Heart left ventricle (tissue), 13 donors: ENCODE measurements around the gene OTOP3.

Source experiments
- POLR2A ChIP-seq, 2 donors: fragments of 450-650 bp; IDR thresholded peaks; one replicate each; pipeline ENCODE4 v1.6.1; 2017; ENCODE audit warnings: antibody characterized with exemption in 2 of 2, mild to moderate bottlenecking in 2 of 2, moderate library complexity in 2 of 2
- TF ChIP-seq, protein P1 (sequence below), 12 donors: fragments of 200-600 bp; sonication (generic) in 4 of 12; IDR thresholded peaks; one replicate each; pipeline versions ENCODE4 v1.5.0 to v1.8.0; 2018 to 2022; ENCODE audit warnings: antibody characterized with exemption in 12 of 12, mild to moderate bottlenecking in 5 of 12
- donor health status: ischemic (EF 13 %, LVEDD 7.1; RV severe dilation, severe dysfunction).
- donor health status: DM: no; HTN: yes; CAD: no.
- donor health status: DM: no; HTN: no; CAD: no.
- donor health status: ischemic (EF 25% LVEDD 6.9; RV normal size, moderate dysfunction).
- donor health status: ischemic (EF 25% LVEDD 5.7; RV mildly dilated, moderate dysfunction).
- donor health status: ischemic (EF 35%, LVEDD 5.7; RV mildly dilated, moderate dysfunction).
- donor health status: nonischemic (EF 11% LVEDD 7.7; RV severe dilation, severe dysfunction).
- donor health status: DM: yes; HTN: yes; CAD: no.
- donor health status: PGD.
- donor health status: ischemic (EF 29% LVEDD 5.4; RV normal size, mild dysfunction).
- donor health status: nonischemic (EF 23%, LVEDD 6.1; RV moderate dilation, normal function).

DNA sequence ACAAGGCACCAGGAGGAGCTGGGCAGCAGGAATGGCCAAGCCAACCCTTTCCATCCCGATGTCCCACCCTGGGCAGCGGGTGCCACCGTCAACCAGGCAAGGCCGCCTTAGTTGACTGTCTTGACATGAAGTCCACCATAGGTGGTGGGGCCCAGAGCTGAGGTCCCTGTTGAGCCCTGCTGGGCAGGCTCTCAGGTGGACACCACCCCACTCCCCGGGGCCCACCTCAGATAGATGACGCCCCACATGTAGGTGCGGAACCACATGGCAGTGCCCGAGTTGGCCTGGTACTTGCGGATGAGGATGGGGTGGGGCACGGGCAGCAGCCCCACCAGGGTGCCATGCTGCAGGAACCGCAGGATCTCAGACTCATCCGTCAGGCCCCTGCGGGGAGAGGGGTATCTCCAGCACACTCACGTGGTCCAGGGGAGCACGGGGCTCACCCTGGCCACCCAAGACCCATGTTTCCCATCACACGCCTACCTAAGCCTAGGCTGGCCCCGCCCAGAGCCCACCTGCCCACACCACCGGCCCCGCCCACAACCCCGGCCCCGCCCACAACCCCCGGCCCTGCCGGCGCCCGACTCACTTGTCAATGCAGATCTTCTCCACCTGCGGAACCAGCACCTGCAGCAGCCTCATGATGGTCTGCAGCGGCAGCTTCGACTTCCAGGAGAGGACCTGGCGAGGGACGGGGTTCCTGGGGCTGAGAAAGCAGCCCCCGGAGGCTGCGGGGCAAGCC is 16.2 kb downstream of the OTOP3 start:
- TF ChIP-seq, protein P1, sequence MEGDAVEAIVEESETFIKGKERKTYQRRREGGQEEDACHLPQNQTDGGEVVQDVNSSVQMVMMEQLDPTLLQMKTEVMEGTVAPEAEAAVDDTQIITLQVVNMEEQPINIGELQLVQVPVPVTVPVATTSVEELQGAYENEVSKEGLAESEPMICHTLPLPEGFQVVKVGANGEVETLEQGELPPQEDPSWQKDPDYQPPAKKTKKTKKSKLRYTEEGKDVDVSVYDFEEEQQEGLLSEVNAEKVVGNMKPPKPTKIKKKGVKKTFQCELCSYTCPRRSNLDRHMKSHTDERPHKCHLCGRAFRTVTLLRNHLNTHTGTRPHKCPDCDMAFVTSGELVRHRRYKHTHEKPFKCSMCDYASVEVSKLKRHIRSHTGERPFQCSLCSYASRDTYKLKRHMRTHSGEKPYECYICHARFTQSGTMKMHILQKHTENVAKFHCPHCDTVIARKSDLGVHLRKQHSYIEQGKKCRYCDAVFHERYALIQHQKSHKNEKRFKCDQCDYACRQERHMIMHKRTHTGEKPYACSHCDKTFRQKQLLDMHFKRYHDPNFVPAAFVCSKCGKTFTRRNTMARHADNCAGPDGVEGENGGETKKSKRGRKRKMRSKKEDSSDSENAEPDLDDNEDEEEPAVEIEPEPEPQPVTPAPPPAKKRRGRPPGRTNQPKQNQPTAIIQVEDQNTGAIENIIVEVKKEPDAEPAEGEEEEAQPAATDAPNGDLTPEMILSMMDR (IDR thresholded peaks at IDR 0.05) = no peak
- no peak for TF ChIP-seq POLR2A (IDR thresholded peaks at IDR 0.05)
